GM12878 (cell line): Measurements from ENCODE around the gene HS1BP3. TPM values are rescaled to one million over a fixed set of nuclear protein-coding genes. Genes with fewer than 3 reads are reported as not detected.

Experiments
- ATAC-seq: fragments of 200-7000 bp; cut with Tn5 transposase; 3 replicates; pipeline ENCODE4 v1.9.1; 2020; ENCODE audit warnings: mild to moderate bottlenecking, moderate library complexity
- BruUV-seq: library from RNA; stranded (reverse); fragments of 400-500 nt; replicated peaks from 2 replicates; lab custom pipeline; 2021; lab: Mats Ljungman, UMichigan
- CTCF ChIA-PET: fragments of 300-600 bp; sonication (Branson Sonifier 250); formaldehyde crosslinking; extraction: SDS; loops from one replicate; lab custom pipeline; 2021; ENCODE audit warnings: inconsistent platforms; lab: Yijun Ruan, JAX
- POLR2A ChIA-PET: fragments of 350-600 bp; formaldehyde crosslinking; extraction: SDS; loops from one replicate; lab custom pipeline; 2021; ENCODE audit warnings: inconsistent platforms; lab: Charles Lee
- RAD21 ChIA-PET: fragments of 300-600 bp; sonication (Branson Sonifier 250); formaldehyde crosslinking; loops from one replicate; lab custom pipeline; 2023; ENCODE audit warnings: antibody characterized with exemption; ENCODE audit not compliant: unreplicated experiment; lab: Charles Lee
- SMC1A ChIA-PET: fragments of 300-600 bp; sonication (Branson Sonifier 250); formaldehyde crosslinking; loops from one replicate; lab custom pipeline; 2023; ENCODE audit not compliant: unreplicated experiment, uncharacterized antibody; lab: Charles Lee
- DNase-seq: peaks from one replicate; pipeline ENCODE4 v3.0.0-alpha.2; 2011; ENCODE audit warnings: low read depth, low spot score
- FAIRE-seq: peaks from 3 replicates; lab custom pipeline; 2011; peaks lifted over from hg19 to GRCh38; lab: Jason Lieb, UNC
- H2AFZ ChIP-seq: 2 replicates; pipeline ENCODE4 v1.6.0; 2011; ENCODE audit warnings: low read depth, low read length, control low read depth; ENCODE audit not compliant: control insufficient read depth
- H3K27ac ChIP-seq: 2 replicates; pipeline ENCODE4 v1.5.1; 2011; ENCODE audit warnings: control low read depth; ENCODE audit not compliant: control insufficient read depth, insufficient read depth
- H3K27me3 ChIP-seq, 2 experiments: replicated peaks in 1 of 2; 2 replicates each; pipeline versions ENCODE4 v1.6.0 to v1.6.1; 2011; ENCODE audit warnings: low read length in 1 of 2; ENCODE audit not compliant: control insufficient read depth in 2 of 2, insufficient read depth in 2 of 2
- H3K36me3 ChIP-seq, 2 experiments: 2 replicates each; pipeline ENCODE4 v1.5.1; 2011; ENCODE audit warnings: low read length in 1 of 2; ENCODE audit not compliant: control insufficient read depth in 2 of 2, insufficient read depth in 2 of 2
- H3K4me1 ChIP-seq: 2 replicates; pipeline ENCODE4 v1.6.1; 2011; ENCODE audit warnings: mild to moderate bottlenecking, low read length, moderate library complexity, mixed read lengths; ENCODE audit not compliant: control insufficient read depth, insufficient read depth
- H3K4me2 ChIP-seq: 2 replicates; pipeline ENCODE4 v1.6.0; 2011; ENCODE audit warnings: control low read depth; ENCODE audit not compliant: control insufficient read depth, insufficient read depth
- H3K4me3 ChIP-seq: fragments of 200-600 bp; sonication (generic); 2 replicates; pipeline ENCODE4 v1.5.1; 2016
- H3K79me2 ChIP-seq: 2 replicates; pipeline ENCODE4 v1.6.0; 2011; ENCODE audit warnings: low read length; ENCODE audit not compliant: control insufficient read depth, insufficient read depth
- H3K9ac ChIP-seq: 2 replicates; pipeline ENCODE4 v1.8.0; 2011; ENCODE audit warnings: low read length, control low read depth, mixed read lengths; ENCODE audit not compliant: control insufficient read depth, insufficient read depth
- H3K9me3 ChIP-seq: replicated peaks from 3 replicates; pipeline ENCODE4 v1.5.1; 2011; ENCODE audit warnings: mild to moderate bottlenecking, low read length; ENCODE audit not compliant: control insufficient read depth, insufficient read depth
- H4K20me1 ChIP-seq: 2 replicates; pipeline ENCODE4 v1.6.0; 2011; ENCODE audit not compliant: control insufficient read depth, insufficient read depth
- BCL3 ChIP-seq: IDR thresholded peaks from 2 replicates; pipeline ENCODE4 v1.6.1; 2011; ENCODE audit warnings: borderline replicate concordance, low read depth, mild to moderate bottlenecking, moderate library complexity, low read length; ENCODE audit not compliant: insufficient read depth, poor library complexity, severe bottlenecking
- CEBPZ ChIP-seq: fragments of 150-350 bp; IDR thresholded peaks from 2 replicates; pipeline ENCODE4 v1.6.1; 2016; ENCODE audit warnings: low read depth, low read length
- DPF2 ChIP-seq: fragments of 450-650 bp; IDR thresholded peaks from 2 replicates; pipeline ENCODE4 v1.6.1; 2017; ENCODE audit warnings: mild to moderate bottlenecking
- EED ChIP-seq: sonication (generic); IDR thresholded peaks from 2 replicates; pipeline ENCODE4 v1.6.1; 2016; ENCODE audit warnings: antibody characterized with exemption, low read depth
- EGR1 ChIP-seq, 2 experiments: IDR thresholded peaks; 1 replicate in 1 of 2; 2 replicates in 1 of 2; pipeline ENCODE4 v1.6.1; 2011 to 2012; ENCODE audit warnings: low read depth in 2 of 2, low read length in 2 of 2, borderline replicate concordance in 1 of 2, mild to moderate bottlenecking in 1 of 2, moderate library complexity in 1 of 2
- ETV6 ChIP-seq, 2 experiments: fragments of 450-650 bp in 1 of 2; IDR thresholded peaks in 1 of 2; conservative IDR thresholded peaks in 1 of 2; 2 replicates each; pipeline ENCODE4 v1.6.1; 2014; ENCODE audit warnings: antibody characterized with exemption in 1 of 2, borderline replicate concordance in 1 of 2, low read depth in 1 of 2, mild to moderate bottlenecking in 1 of 2, moderate library complexity in 1 of 2
- FOXK2 ChIP-seq: fragments of 450-650 bp; IDR thresholded peaks from 2 replicates; pipeline ENCODE4 v1.6.1; 2017; ENCODE audit warnings: mild to moderate bottlenecking, moderate library complexity
- FOXM1 ChIP-seq: IDR thresholded peaks from 2 replicates; pipeline ENCODE4 v1.6.1; 2012; ENCODE audit warnings: low read depth, mild to moderate bottlenecking, inconsistent platforms, low read length, moderate library complexity
- MAX ChIP-seq: IDR thresholded peaks from 2 replicates; pipeline ENCODE4 v1.6.1; 2012; ENCODE audit warnings: low read depth, low read length, improper control_type of control experiment
- MXI1 ChIP-seq: fragments of 150-350 bp; IDR thresholded peaks from 2 replicates; pipeline ENCODE4 v1.6.1; 2011; ENCODE audit warnings: low read depth, mild to moderate bottlenecking, inconsistent platforms, low read length, improper control_type of control experiment
- POU2F2 ChIP-seq: IDR thresholded peaks from 3 replicates; pipeline ENCODE4 v1.6.1; 2011; ENCODE audit warnings: low read depth, mild to moderate bottlenecking, low read length, borderline replicate concordance
- RBBP5 ChIP-seq: fragments of 200-600 bp; sonication (generic); conservative IDR thresholded peaks from 2 replicates; pipeline ENCODE4 v1.6.1; 2016
- RELA ChIP-seq: fragments of 450-650 bp; IDR thresholded peaks from 2 replicates; pipeline ENCODE4 v1.8.0; 2014; ENCODE audit warnings: borderline replicate concordance; ENCODE audit not compliant: partially characterized antibody
- RFX5 ChIP-seq: IDR thresholded peaks from 2 replicates; pipeline ENCODE4 v1.6.1; 2011; ENCODE audit warnings: low read depth, low read length, improper control_type of control experiment
- SUZ12 ChIP-seq: fragments of 200-600 bp; sonication (generic); IDR thresholded peaks from one replicate; pipeline ENCODE4 v1.6.1; 2018; ENCODE audit warnings: antibody characterized with exemption, mild to moderate bottlenecking; ENCODE audit not compliant: unreplicated experiment
- ZBED1 ChIP-seq: IDR thresholded peaks from 2 replicates; pipeline ENCODE4 v1.6.1; 2016; ENCODE audit warnings: borderline replicate concordance
- ZNF274 ChIP-seq: IDR thresholded peaks from one replicate; pipeline ENCODE4 v1.8.0; 2011; ENCODE audit not compliant: insufficient read length, insufficient read depth
- ZZZ3 ChIP-seq: IDR thresholded peaks from 2 replicates; pipeline ENCODE4 v1.6.1; 2011; ENCODE audit warnings: low read depth; ENCODE audit not compliant: control insufficient read depth, insufficient read length
- WGBS: methylation state at CpG from one replicate; pipeline ENCODE4 v1.1.6; 2016; ENCODE audit warnings: low lambda C conversion rate; ENCODE audit not compliant: insufficient replicate concordance, insufficient coverage; ENCODE audit errors: missing lambda C conversion rate; 5-methylcytosine and 5-hydroxymethylcytosine counted together
- in situ Hi-C: fragments of 300-500 bp; cut with MboI; formaldehyde crosslinking; loops from 9 replicates; pipeline ENCODE4 v1.14.3; 2018; ENCODE audit warnings: mixed read lengths
- intact Hi-C: fragments of 100-400 bp; cut with micrococcal nuclease; formaldehyde crosslinking; loops from one replicate; pipeline ENCODE4 v1.14.2; 2022; ENCODE audit not compliant: unreplicated experiment
- polyA plus RNA-seq, 11 experiments: library from polyadenylated mRNA; depleted of rRNA in 4 of 11; unstranded in 6 of 11; stranded (reverse) in 5 of 11; fragments of >200 nt; fragmentation: Nextera tagmentation in 4 of 11; fragmentation: Illumina TruSeq in 1 of 11; extraction: Ambion mirVana in 4 of 11; extraction: Trizol in 1 of 11; gene quantifications; 1 replicate in 1 of 11; 2 replicates in 10 of 11; pipeline versions ENCODE4 v1.2.1 to v1.2.3, GENCODE V29; 2011 to 2016; ENCODE audit warnings: inconsistent platforms in 2 of 11, missing spikeins in 2 of 11, low read depth in 1 of 11
- total RNA-seq, 4 experiments: library from RNA; depleted of rRNA in 3 of 4; stranded (reverse); fragments of >200 nt in 3 of 4; fragmentation: Illumina TruSeq in 1 of 4; extraction: Trizol in 1 of 4; gene quantifications; 2 replicates each; pipeline versions ENCODE4 v1.2.1 to v1.2.3, GENCODE V29; 2013 to 2021

HS1BP3 gene
- total and polyA plus RNA-seq, 10 of the 15 experiments (the other 5 are each of a cell fraction or from before 2014, with no cell fraction given): 0.47 to 7.2 (median 4.6) TPM

- FAIRE-seq (no peak), DNase-seq (no peak)
Observed at GRCh38 chr2:20673686-20674308, 22.9 kb upstream of the HS1BP3 start.

More at GRCh38 chr2:20673686-20674308, 22.9 kb upstream of the HS1BP3 start:
- Histone ChIP-seq H3K36me3 (no peaks in the 10 kb centered on the region; a peak in 1 of 4 replicates), H3K4me1 (peaks cover 37% of the 10 kb centered on the region), H4K20me1 (no peaks in the 10 kb centered on the region), H2AFZ (no peak overlapping the region), H3K9ac (no peak overlapping the region), H3K79me2 (no peaks in the 10 kb centered on the region), H3K9me3 (no peaks in the 10 kb centered on the region; the same call in 2 of the 3 replicates), H3K27me3 (peaks cover 5 to 8% of the 10 kb centered on the region in 2 experiments; a peak in 3 of 4 replicates), H3K4me3 (no peak overlapping the region), H3K27ac (no peak overlapping the region), H3K4me2 (no peak overlapping the region)
- CTCF ChIA-PET: interaction anchor here (2.3 to 7.4 kb wide), 2 partner anchors 12 to 23 kb away, joined by 12 to 82 read pairs; partner anchors contain the start of gene HS1BP3
- POLR2A ChIA-PET: no interaction called here
- no peak for ATAC-seq
- SMC1A ChIA-PET: interaction anchor here (0.6 to 1.4 kb wide), 2 partner anchors 12 to 290 kb away, joined by 3 read pairs; no protein-coding TSS in a partner anchor
- TF ChIP-seq POU2F2 (no peak), MAX (no peak), SUZ12 (no peak), EGR1 (IDR thresholded peaks at IDR 0.05; ENCODE audit: borderline replicate concordance in 1 of 2, low read depth in 2 of 2, low read length in 2 of 2) (no peak), RELA (no peak), FOXK2 (no peak), ETV6 (conservative IDR thresholded peaks at IDR 0.05 in 1 of 2, IDR thresholded peaks at IDR 0.05 in 1 of 2; ENCODE audit: borderline replicate concordance in 1 of 2, low read depth in 1 of 2) (no peak), DPF2 (no peak), FOXM1 (no peak), EED (no peak), ZNF274 (no peak), ZBED1 (no peak), CEBPZ (no peak), BCL3 (no peak), RFX5 (no peak), RBBP5 (no peak), ZZZ3 (no peak), MXI1 (no peak)
- 71% methylated on average over 5 of the region's 5 CpGs for WGBS
- BruUV-seq: no TSS peak
- RAD21 ChIA-PET: no interaction called here
- in situ Hi-C loops (loop anchor here (25.0 kb wide), 1 partner anchor 439 kb away; the partner anchor contains the start of gene TDRD15), intact Hi-C loops (no loop called here)
